Astrocyte (in vitro differentiated cells and primary cell): ENCODE results near the gene SCNN1A.

Source experiments
- EZH2 ChIP-seq: IDR thresholded peaks from 2 replicates; pipeline ENCODE4 v1.6.1; 2012; ENCODE audit warnings: mild to moderate bottlenecking, low read length, inconsistent platforms; ENCODE audit not compliant: insufficient read depth
- TF ChIP-seq, protein P1 (sequence below): IDR thresholded peaks from 2 replicates; pipeline ENCODE4 v1.5.1; 2011; ENCODE audit warnings: low read depth, mild to moderate bottlenecking, inconsistent platforms, low read length, moderate library complexity; ENCODE audit not compliant: insufficient read depth

DNA sequence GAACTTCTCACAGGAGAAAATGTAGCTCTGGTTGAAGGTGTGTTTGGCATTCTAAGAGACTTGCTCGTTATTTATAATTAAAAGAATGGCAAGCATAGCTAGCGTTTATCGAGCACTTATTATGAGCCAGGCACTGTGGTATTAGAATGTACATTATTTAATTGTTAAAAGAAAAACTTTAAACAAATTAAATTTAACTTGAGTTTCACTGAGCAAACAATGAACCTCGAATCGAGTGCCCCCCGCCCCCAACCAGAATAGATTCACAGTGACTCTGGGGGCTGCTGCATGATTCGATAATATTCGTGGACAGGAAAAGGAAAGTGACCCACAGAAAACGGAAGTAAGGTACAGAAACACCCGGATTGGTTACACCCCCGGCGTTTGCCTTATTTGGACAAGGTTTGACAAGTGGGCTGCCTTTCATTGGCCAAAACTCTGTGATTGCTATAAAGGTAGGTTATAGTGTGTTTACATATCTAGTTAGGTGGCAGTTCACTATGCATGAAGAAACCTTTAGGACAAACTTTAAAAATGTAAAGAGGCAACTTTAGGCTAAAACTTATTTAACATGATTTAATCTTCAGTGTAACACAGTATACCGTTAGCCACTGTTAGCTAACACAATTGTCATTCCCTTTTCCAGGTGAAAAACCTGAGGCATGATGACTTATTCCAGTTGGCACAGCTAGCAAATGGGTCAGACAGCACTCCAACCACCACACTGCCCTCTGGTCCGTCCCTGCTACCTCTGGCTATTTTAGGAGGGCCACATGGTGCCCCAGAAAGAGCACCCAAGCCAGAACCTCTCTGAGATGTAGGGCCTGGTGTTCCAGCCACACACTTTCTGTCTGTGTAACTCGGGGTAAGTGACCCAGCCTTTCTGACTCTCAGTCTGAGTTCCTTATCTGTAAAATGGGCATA lies 7.1 kb downstream of the SCNN1A start:
- TF ChIP-seq, protein P1, sequence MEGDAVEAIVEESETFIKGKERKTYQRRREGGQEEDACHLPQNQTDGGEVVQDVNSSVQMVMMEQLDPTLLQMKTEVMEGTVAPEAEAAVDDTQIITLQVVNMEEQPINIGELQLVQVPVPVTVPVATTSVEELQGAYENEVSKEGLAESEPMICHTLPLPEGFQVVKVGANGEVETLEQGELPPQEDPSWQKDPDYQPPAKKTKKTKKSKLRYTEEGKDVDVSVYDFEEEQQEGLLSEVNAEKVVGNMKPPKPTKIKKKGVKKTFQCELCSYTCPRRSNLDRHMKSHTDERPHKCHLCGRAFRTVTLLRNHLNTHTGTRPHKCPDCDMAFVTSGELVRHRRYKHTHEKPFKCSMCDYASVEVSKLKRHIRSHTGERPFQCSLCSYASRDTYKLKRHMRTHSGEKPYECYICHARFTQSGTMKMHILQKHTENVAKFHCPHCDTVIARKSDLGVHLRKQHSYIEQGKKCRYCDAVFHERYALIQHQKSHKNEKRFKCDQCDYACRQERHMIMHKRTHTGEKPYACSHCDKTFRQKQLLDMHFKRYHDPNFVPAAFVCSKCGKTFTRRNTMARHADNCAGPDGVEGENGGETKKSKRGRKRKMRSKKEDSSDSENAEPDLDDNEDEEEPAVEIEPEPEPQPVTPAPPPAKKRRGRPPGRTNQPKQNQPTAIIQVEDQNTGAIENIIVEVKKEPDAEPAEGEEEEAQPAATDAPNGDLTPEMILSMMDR: no peak
- TF ChIP-seq EZH2: no peak
